Epithelial cell of prostate (primary cell): ENCODE results near the gene TIMP3.
A peak's percentile ranks its signal among the peaks of the same experiment; 100 is the strongest.

Experiments used
- DNase-seq: peaks from one replicate; pipeline ENCODE4 v3.0.0-alpha.2; 2011; ENCODE audit warnings: low read depth, low spot score
- H3K27ac ChIP-seq: fragments of 450-650 bp; 2 replicates; pipeline ENCODE4 v1.5.1; 2017; ENCODE audit warnings: mild to moderate bottlenecking

Gene TIMP3

GRCh38 chr22:32827049-32827602 is 25.6 kb downstream of the TIMP3 start:
- DNase-seq = no peak
- H3K27ac ChIP-seq = no peak overlapping the region

- no peak overlapping the region for H3K27ac ChIP-seq
- no peak for DNase-seq
Observed at GRCh38 chr22:32828150-32828549, 26.6 kb downstream of the TIMP3 start.

GRCh38 chr22:32828561-32828960 is 27.1 kb downstream of the TIMP3 start:
- no peak overlapping the region for H3K27ac ChIP-seq
- DNase-seq = no peak

GRCh38 chr22:32829451-32829851 is 27.9 kb downstream of the TIMP3 start:
- no peak overlapping the region for H3K27ac ChIP-seq
- no peak for DNase-seq

GRCh38 chr22:32830473-32830872 is 29.0 kb downstream of the TIMP3 start:
- H3K27ac ChIP-seq = no peak overlapping the region
- no peak for DNase-seq

GRCh38 chr22:32830957-32831356 is 29.5 kb downstream of the TIMP3 start:
- no peak for DNase-seq
- no peak overlapping the region for H3K27ac ChIP-seq

- H3K27ac ChIP-seq = no peak overlapping the region
- DNase-seq = no peak
Observed at GRCh38 chr22:32831584-32831983, 30.1 kb downstream of the TIMP3 start.

- DNase-seq = no peak
- no peak overlapping the region for H3K27ac ChIP-seq
Observed at GRCh38 chr22:32832174-32832573, 30.7 kb downstream of the TIMP3 start.

- H3K27ac ChIP-seq = no peak overlapping the region
- DNase-seq = no peak
Observed at GRCh38 chr22:32836280-32837123, 35.0 kb downstream of the TIMP3 start.

- DNase-seq = no peak
- no peak overlapping the region for H3K27ac ChIP-seq
Observed at GRCh38 chr22:32837142-32837541, 35.6 kb downstream of the TIMP3 start.

- no peak for DNase-seq
- no peak overlapping the region for H3K27ac ChIP-seq
Observed at GRCh38 chr22:32837803-32838202, 36.3 kb downstream of the TIMP3 start.

GRCh38 chr22:32839831-32840584 is 38.5 kb downstream of the TIMP3 start:
- no peak overlapping the region for H3K27ac ChIP-seq
- no peak for DNase-seq

- no peak for DNase-seq
- no peak overlapping the region for H3K27ac ChIP-seq
Observed at GRCh38 chr22:32841175-32841574, 39.7 kb downstream of the TIMP3 start.

GRCh38 chr22:32842486-32842885 is 41.0 kb downstream of the TIMP3 start:
- H3K27ac ChIP-seq = no peak overlapping the region
- DNase-seq = no peak

- no peak for DNase-seq
- H3K27ac ChIP-seq = no peak overlapping the region
Observed at GRCh38 chr22:32843300-32843699, 41.8 kb downstream of the TIMP3 start.

GRCh38 chr22:32844251-32844650 is 42.7 kb downstream of the TIMP3 start:
- no peak overlapping the region for H3K27ac ChIP-seq
- no peak for DNase-seq

GRCh38 chr22:32846780-32847491 is 45.4 kb downstream of the TIMP3 start:
- H3K27ac ChIP-seq = peak overlapping the region; percentile 26

GRCh38 chr22:32848226-32848625 is 46.7 kb downstream of the TIMP3 start:
- no peak for DNase-seq
- no peak overlapping the region for H3K27ac ChIP-seq

More at GRCh38 chr22:32846780-32847491, 45.4 kb downstream of the TIMP3 start:
- DNase-seq = peak; percentile 74

GRCh38 chr22:32849501-32849900 is 48.0 kb downstream of the TIMP3 start:
- DNase-seq = no peak

GRCh38 chr22:32850157-32850556 is 48.7 kb downstream of the TIMP3 start:
- H3K27ac ChIP-seq = no peak overlapping the region
- DNase-seq = no peak

More at GRCh38 chr22:32849501-32849900, 48.0 kb downstream of the TIMP3 start:
- H3K27ac ChIP-seq = no peak overlapping the region
